A549 (cell line): ENCODE data around the gene PEA15.

ENCODE experiments used
- CEBPB ChIP-seq, 2 experiments: fragments of >200 bp in 1 of 2; sonication (Bioruptor Twin) in 1 of 2; formaldehyde crosslinking in 1 of 2; IDR thresholded peaks; 2 replicates each; pipeline ENCODE4 v1.6.1; 2012 to 2016
- CHD2 ChIP-seq: fragments of 150-350 bp; IDR thresholded peaks from 2 replicates; pipeline ENCODE4 v1.6.1; 2014; ENCODE audit warnings: low read length; ENCODE audit not compliant: partially characterized antibody
- EP300 ChIP-seq, 2 experiments: fragments of >200 bp; sonication (Bioruptor Twin); formaldehyde crosslinking; IDR thresholded peaks; 2 replicates in 1 of 2; 3 replicates in 1 of 2; pipeline ENCODE4 v1.6.1; 2016 to 2017
- FOXS1 ChIP-seq: fragments of 250-450 bp; sonication (Bioruptor Pico); IDR thresholded peaks from 2 replicates; pipeline ENCODE4 v1.5.0; 2020; ENCODE audit warnings: mild to moderate bottlenecking, moderate library complexity
- HOXA7 ChIP-seq: fragments of 250-450 bp; sonication (Bioruptor Pico); IDR thresholded peaks from 2 replicates; pipeline ENCODE4 v1.5.0; 2020; ENCODE audit warnings: mild to moderate bottlenecking, moderate library complexity
- KDM5A ChIP-seq: fragments of 200-600 bp; sonication (generic); IDR thresholded peaks from 2 replicates; pipeline ENCODE4 v1.6.1; 2016; ENCODE audit warnings: antibody characterized with exemption, mild to moderate bottlenecking
- MAFK ChIP-seq: fragments of 450-650 bp; IDR thresholded peaks from 2 replicates; pipeline ENCODE4 v1.6.1; 2014; ENCODE audit not compliant: partially characterized antibody
- MYC ChIP-seq: IDR thresholded peaks from 2 replicates; pipeline ENCODE4 v1.6.1; 2012; ENCODE audit warnings: mild to moderate bottlenecking, inconsistent platforms, low read length, improper control_type of control experiment, borderline replicate concordance
- POLR2A ChIP-seq: IDR thresholded peaks from 2 replicates; pipeline ENCODE4 v1.6.1; 2012; ENCODE audit warnings: mild to moderate bottlenecking, low read length
- RAD21 ChIP-seq, 2 experiments: fragments of >200 bp in 1 of 2; sonication (Bioruptor Twin) in 1 of 2; formaldehyde crosslinking in 1 of 2; IDR thresholded peaks in 1 of 2; conservative IDR thresholded peaks in 1 of 2; 2 replicates in 1 of 2; 3 replicates in 1 of 2; pipeline ENCODE4 v1.6.1; 2012 to 2018; ENCODE audit warnings: inconsistent platforms in 1 of 2
- RFX5 ChIP-seq: fragments of 450-650 bp; IDR thresholded peaks from 2 replicates; pipeline ENCODE4 v1.7.1; 2014; ENCODE audit warnings: antibody characterized with exemption, mild to moderate bottlenecking, moderate library complexity
- TF ChIP-seq, protein P1 (sequence below): IDR thresholded peaks from 2 replicates; pipeline ENCODE4 v1.6.1; 2012
- TF ChIP-seq, protein P2 (sequence below): fragments of >200 bp; sonication (Bioruptor Twin); formaldehyde crosslinking; IDR thresholded peaks from 3 replicates; pipeline ENCODE4 v1.5.1; 2016
- TF ChIP-seq, protein P3 (sequence below): fragments of 250-450 bp; sonication (Bioruptor Pico); IDR thresholded peaks from 2 replicates; pipeline ENCODE4 v1.5.0; 2021; ENCODE audit warnings: mild to moderate bottlenecking, moderate library complexity, borderline replicate concordance

DNA sequence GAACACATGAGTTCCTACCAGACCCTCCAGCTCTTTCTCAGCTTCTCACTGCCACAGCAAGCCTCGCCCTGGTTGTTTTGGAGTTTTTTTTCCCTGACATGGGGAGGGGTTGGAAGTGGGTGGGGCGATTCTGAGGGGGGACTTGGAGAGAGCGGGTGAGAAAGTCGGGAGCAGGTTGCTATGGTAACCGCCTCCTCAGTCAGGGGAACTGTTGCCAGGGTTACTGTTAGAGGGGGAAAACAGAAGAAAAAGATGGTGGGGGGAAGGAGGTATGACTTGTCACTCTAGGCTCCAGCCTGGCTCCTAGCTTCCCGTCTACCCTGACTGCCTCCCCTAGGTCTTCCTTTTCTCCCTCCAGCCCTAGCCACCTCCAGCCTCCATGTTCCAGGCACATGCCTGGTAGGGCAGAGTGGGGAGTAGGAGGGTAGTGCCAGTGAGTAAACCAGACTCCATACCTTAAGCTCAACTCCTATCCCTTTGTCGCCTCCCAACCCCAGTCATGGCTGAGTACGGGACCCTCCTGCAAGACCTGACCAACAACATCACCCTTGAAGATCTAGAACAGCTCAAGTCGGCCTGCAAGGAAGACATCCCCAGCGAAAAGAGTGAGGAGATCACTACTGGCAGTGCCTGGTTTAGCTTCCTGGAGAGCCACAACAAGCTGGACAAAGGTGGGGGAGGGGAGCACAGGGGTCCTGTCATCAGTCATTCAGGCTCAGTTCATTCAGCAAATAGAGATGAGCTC is 6.0 kb downstream of the PEA15 start:
- TF ChIP-seq MAFK, result no peak
- TF ChIP-seq RFX5, result no peak
- no peak for TF ChIP-seq FOXS1 (CRISPR knock-in tag)
- TF ChIP-seq KDM5A, result no peak
- TF ChIP-seq, protein P1, sequence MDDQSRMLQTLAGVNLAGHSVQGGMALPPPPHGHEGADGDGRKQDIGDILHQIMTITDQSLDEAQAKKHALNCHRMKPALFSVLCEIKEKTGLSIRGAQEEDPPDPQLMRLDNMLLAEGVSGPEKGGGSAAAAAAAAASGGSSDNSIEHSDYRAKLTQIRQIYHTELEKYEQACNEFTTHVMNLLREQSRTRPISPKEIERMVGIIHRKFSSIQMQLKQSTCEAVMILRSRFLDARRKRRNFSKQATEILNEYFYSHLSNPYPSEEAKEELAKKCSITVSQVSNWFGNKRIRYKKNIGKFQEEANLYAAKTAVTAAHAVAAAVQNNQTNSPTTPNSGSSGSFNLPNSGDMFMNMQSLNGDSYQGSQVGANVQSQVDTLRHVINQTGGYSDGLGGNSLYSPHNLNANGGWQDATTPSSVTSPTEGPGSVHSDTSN, result no peak
- TF ChIP-seq, protein P2, sequence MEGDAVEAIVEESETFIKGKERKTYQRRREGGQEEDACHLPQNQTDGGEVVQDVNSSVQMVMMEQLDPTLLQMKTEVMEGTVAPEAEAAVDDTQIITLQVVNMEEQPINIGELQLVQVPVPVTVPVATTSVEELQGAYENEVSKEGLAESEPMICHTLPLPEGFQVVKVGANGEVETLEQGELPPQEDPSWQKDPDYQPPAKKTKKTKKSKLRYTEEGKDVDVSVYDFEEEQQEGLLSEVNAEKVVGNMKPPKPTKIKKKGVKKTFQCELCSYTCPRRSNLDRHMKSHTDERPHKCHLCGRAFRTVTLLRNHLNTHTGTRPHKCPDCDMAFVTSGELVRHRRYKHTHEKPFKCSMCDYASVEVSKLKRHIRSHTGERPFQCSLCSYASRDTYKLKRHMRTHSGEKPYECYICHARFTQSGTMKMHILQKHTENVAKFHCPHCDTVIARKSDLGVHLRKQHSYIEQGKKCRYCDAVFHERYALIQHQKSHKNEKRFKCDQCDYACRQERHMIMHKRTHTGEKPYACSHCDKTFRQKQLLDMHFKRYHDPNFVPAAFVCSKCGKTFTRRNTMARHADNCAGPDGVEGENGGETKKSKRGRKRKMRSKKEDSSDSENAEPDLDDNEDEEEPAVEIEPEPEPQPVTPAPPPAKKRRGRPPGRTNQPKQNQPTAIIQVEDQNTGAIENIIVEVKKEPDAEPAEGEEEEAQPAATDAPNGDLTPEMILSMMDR, result no peak
- TF ChIP-seq MYC, result no peak
- TF ChIP-seq POLR2A, result no peak
- no peak for TF ChIP-seq CEBPB (IDR thresholded peaks at IDR 0.05)
- TF ChIP-seq, protein P3, sequence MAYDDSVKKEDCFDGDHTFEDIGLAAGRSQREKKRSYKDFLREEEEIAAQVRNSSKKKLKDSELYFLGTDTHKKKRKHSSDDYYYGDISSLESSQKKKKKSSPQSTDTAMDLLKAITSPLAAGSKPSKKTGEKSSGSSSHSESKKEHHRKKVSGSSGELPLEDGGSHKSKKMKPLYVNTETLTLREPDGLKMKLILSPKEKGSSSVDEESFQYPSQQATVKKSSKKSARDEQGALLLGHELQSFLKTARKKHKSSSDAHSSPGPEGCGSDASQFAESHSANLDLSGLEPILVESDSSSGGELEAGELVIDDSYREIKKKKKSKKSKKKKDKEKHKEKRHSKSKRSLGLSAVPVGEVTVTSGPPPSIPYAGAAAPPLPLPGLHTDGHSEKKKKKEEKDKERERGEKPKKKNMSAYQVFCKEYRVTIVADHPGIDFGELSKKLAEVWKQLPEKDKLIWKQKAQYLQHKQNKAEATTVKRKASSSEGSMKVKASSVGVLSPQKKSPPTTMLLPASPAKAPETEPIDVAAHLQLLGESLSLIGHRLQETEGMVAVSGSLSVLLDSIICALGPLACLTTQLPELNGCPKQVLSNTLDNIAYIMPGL (CRISPR knock-in tag), result no peak
- TF ChIP-seq EP300 (IDR thresholded peaks at IDR 0.05), result no peak
- no peak for TF ChIP-seq CHD2
- no peak for TF ChIP-seq RAD21 (conservative IDR thresholded peaks at IDR 0.05 in 1 of 2, IDR thresholded peaks at IDR 0.05 in 1 of 2)
- TF ChIP-seq HOXA7 (CRISPR knock-in tag), result no peak
